Activated naive CD8-positive, alpha-beta T cell treated with anti-CD3 and anti-CD28 coated beads for 36 hours (primary cell): ENCODE results near the gene SHC2. TPM values are rescaled to one million over a fixed set of nuclear protein-coding genes. Genes with fewer than 3 reads are reported as not detected.
A peak's percentile ranks its signal among the peaks of the same experiment; 100 is the strongest.
"Not testable (repeated sequence)": the region's sequence is repeated elsewhere in the genome, so short reads cannot be mapped to it uniquely, and the experiment has no call there.

Experiments
- DNase-seq: peaks from one replicate; pipeline ENCODE4 v3.0.0; 2021
- H3K27ac Mint-ChIP-seq: one replicate; pipeline ENCODE4 v1.8.0; 2022; ENCODE audit warnings: mild to moderate bottlenecking, moderate library complexity, mixed read lengths
- H3K27me3 Mint-ChIP-seq: one replicate; pipeline ENCODE4 v1.8.0; 2022; ENCODE audit warnings: mild to moderate bottlenecking, mixed read lengths
- H3K36me3 Mint-ChIP-seq: one replicate; pipeline ENCODE4 v1.8.0; 2021; ENCODE audit warnings: mild to moderate bottlenecking, mixed read lengths
- H3K4me1 Mint-ChIP-seq: one replicate; pipeline ENCODE4 v1.8.0; 2021; ENCODE audit warnings: mixed read lengths
- H3K4me3 Mint-ChIP-seq: one replicate; pipeline ENCODE4 v1.8.0; 2022; ENCODE audit warnings: mild to moderate bottlenecking, moderate library complexity, mixed read lengths
- H3K9me3 Mint-ChIP-seq: one replicate; pipeline ENCODE4 v1.8.0; 2022; ENCODE audit warnings: mixed read lengths
- total RNA-seq, 2 experiments: library from RNA; stranded (reverse); gene quantifications; one replicate each; pipeline ENCODE4 v1.2.3, GENCODE V29; 2021

SHC2 gene
- total RNA-seq, 2 experiments from 2014 or later, result 0.32 TPM; not detected in 1

- Mint-ChIP-seq H3K9me3 (no peaks in the 10 kb centered on the region), H3K4me3 (no peak overlapping the region), H3K36me3 (no peaks in the 10 kb centered on the region), H3K27me3 (peaks cover 41% of the 10 kb centered on the region), H3K27ac (no peak overlapping the region), H3K4me1 (peaks cover 5% of the 10 kb centered on the region)
- no peak for DNase-seq
Observed at GRCh38 chr19:406971-407510, 53.8 kb downstream of the SHC2 start.

- H3K36me3 Mint-ChIP-seq, result no peaks in the 10 kb centered on the region
- H3K4me1 Mint-ChIP-seq, result peaks cover 5% of the 10 kb centered on the region
- no peak overlapping the region for H3K27ac Mint-ChIP-seq
- no peaks in the 10 kb centered on the region for H3K9me3 Mint-ChIP-seq
- no peak overlapping the region for H3K4me3 Mint-ChIP-seq
- no peak for DNase-seq
- H3K27me3 Mint-ChIP-seq, result peaks cover 42% of the 10 kb centered on the region
Observed at GRCh38 chr19:406135-406781, 54.6 kb downstream of the SHC2 start.

- H3K27ac Mint-ChIP-seq, result no peak overlapping the region
- DNase-seq, result no peak
- H3K4me1 Mint-ChIP-seq, result peaks cover 5% of the 10 kb centered on the region
Observed at GRCh38 chr19:405121-405965, 55.5 kb downstream of the SHC2 start.

GRCh38 chr19:403221-404027 is 57.4 kb downstream of the SHC2 start:
- H3K4me3 Mint-ChIP-seq, result no peak overlapping the region
- no peaks in the 10 kb centered on the region for H3K9me3 Mint-ChIP-seq
- H3K4me1 Mint-ChIP-seq, result no peaks in the 10 kb centered on the region
- H3K27ac Mint-ChIP-seq, result no peak overlapping the region
- no peaks in the 10 kb centered on the region for H3K36me3 Mint-ChIP-seq
- peaks cover 35% of the 10 kb centered on the region for H3K27me3 Mint-ChIP-seq
- no peak for DNase-seq

More at GRCh38 chr19:405121-405965, 55.5 kb downstream of the SHC2 start:
- Mint-ChIP-seq H3K9me3 (no peaks in the 10 kb centered on the region), H3K36me3 (no peaks in the 10 kb centered on the region), H3K27me3 (peaks cover 46% of the 10 kb centered on the region), H3K4me3 (no peak overlapping the region)

- H3K4me1 Mint-ChIP-seq, result no peaks in the 10 kb centered on the region
- H3K4me3 Mint-ChIP-seq, result no peak overlapping the region
- no peak for DNase-seq
- H3K9me3 Mint-ChIP-seq, result no peaks in the 10 kb centered on the region
- no peaks in the 10 kb centered on the region for H3K36me3 Mint-ChIP-seq
- H3K27ac Mint-ChIP-seq, result no peak overlapping the region
- peaks cover 35% of the 10 kb centered on the region for H3K27me3 Mint-ChIP-seq
Observed at GRCh38 chr19:402786-403185, 58.0 kb downstream of the SHC2 start.

- Mint-ChIP-seq H3K27me3 (peaks cover 35% of the 10 kb centered on the region), H3K27ac (no peak overlapping the region), H3K4me1 (no peaks in the 10 kb centered on the region), H3K36me3 (no peaks in the 10 kb centered on the region), H3K9me3 (no peaks in the 10 kb centered on the region), H3K4me3 (no peak overlapping the region)
- DNase-seq, result no peak
Observed at GRCh38 chr19:401866-402511, 58.8 kb downstream of the SHC2 start.

GRCh38 chr19:400976-401865 is 59.6 kb downstream of the SHC2 start:
- DNase-seq, result no peak
- no peaks in the 10 kb centered on the region for H3K4me1 Mint-ChIP-seq
- H3K4me3 Mint-ChIP-seq, result no peak overlapping the region
- H3K36me3 Mint-ChIP-seq, result no peaks in the 10 kb centered on the region
- H3K27me3 Mint-ChIP-seq, result peaks cover 32% of the 10 kb centered on the region
- no peak overlapping the region for H3K27ac Mint-ChIP-seq
- H3K9me3 Mint-ChIP-seq, result no peaks in the 10 kb centered on the region

- Mint-ChIP-seq H3K4me1 (no peaks in the 10 kb centered on the region), H3K36me3 (peaks cover 3% of the 10 kb centered on the region), H3K4me3 (no peak overlapping the region), H3K9me3 (peaks cover 7% of the 10 kb centered on the region), H3K27me3 (peaks cover 24% of the 10 kb centered on the region), H3K27ac (no peak overlapping the region)
- no peak for DNase-seq
Observed at GRCh38 chr19:399370-399769, 61.5 kb downstream of the SHC2 start.

GRCh38 chr19:398719-399118 is 62.1 kb downstream of the SHC2 start:
- H3K4me1 Mint-ChIP-seq, result no peaks in the 10 kb centered on the region
- no peak overlapping the region for H3K27ac Mint-ChIP-seq
- peaks cover 3% of the 10 kb centered on the region for H3K36me3 Mint-ChIP-seq
- peaks cover 10% of the 10 kb centered on the region for H3K9me3 Mint-ChIP-seq
- H3K27me3 Mint-ChIP-seq, result peaks cover 23% of the 10 kb centered on the region
- H3K4me3 Mint-ChIP-seq, result no peak overlapping the region
- no peak for DNase-seq

GRCh38 chr19:397941-398706 is 62.7 kb downstream of the SHC2 start:
- Mint-ChIP-seq H3K36me3 (peaks cover 9% of the 10 kb centered on the region), H3K4me3 (no peak overlapping the region), H3K27ac (no peak overlapping the region), H3K27me3 (peaks cover 17% of the 10 kb centered on the region), H3K9me3 (peaks cover 15% of the 10 kb centered on the region), H3K4me1 (no peaks in the 10 kb centered on the region)
- DNase-seq, result no peak

GRCh38 chr19:397321-397720 is 63.5 kb downstream of the SHC2 start:
- no peak overlapping the region for H3K4me3 Mint-ChIP-seq
- peaks cover 9% of the 10 kb centered on the region for H3K27me3 Mint-ChIP-seq
- no peak overlapping the region for H3K27ac Mint-ChIP-seq
- H3K4me1 Mint-ChIP-seq, result no peaks in the 10 kb centered on the region
- peaks cover 20% of the 10 kb centered on the region for H3K9me3 Mint-ChIP-seq
- H3K36me3 Mint-ChIP-seq, result peaks cover 10% of the 10 kb centered on the region
- DNase-seq, result no peak

GRCh38 chr19:395467-395866 is 65.4 kb downstream of the SHC2 start:
- Mint-ChIP-seq H3K9me3 (peaks cover 20% of the 10 kb centered on the region), H3K4me1 (no peaks in the 10 kb centered on the region), H3K36me3 (peaks cover 10% of the 10 kb centered on the region), H3K27ac (peak overlapping the region; percentile 2), H3K4me3 (no peak overlapping the region), H3K27me3 (no peaks in the 10 kb centered on the region)
- no peak for DNase-seq

- not testable (repeated sequence) for H3K36me3 Mint-ChIP-seq, H3K27me3 Mint-ChIP-seq, H3K4me3 Mint-ChIP-seq, DNase-seq, H3K4me1 Mint-ChIP-seq
- Mint-ChIP-seq H3K9me3 (peaks cover 20% of the 10 kb centered on the region), H3K27ac (peak overlapping the region; percentile 51)
Observed at GRCh38 chr19:394857-395256, 66.0 kb downstream of the SHC2 start.
